Measurements from ENCODE around the gene HIGD1B. TPM values are rescaled to one million over a fixed set of nuclear protein-coding genes. Genes with fewer than 3 reads are reported as not detected.
A peak's percentile ranks its signal among the peaks of the same experiment; 100 is the strongest.

HIGD1B gene
- total RNA-seq, 3 donors from 2014 or later (not counting 1 experiment from before 2014, with no cell fraction given), result not detected

- no peaks in the 10 kb centered on the region for H3K4me1 ChIP-seq (ENCODE audit: control insufficient read depth, insufficient read depth, low read length)
- H3K27me3 ChIP-seq (ENCODE audit: control insufficient read depth, insufficient read depth, low read length), result no peaks in the 10 kb centered on the region
- H3K36me3 ChIP-seq (ENCODE audit: control insufficient read depth, insufficient read depth, low read length), result peaks cover 74% of the 10 kb centered on the region
- Mint-ChIP-seq H3K4me3 (no peak overlapping the region), H3K27me3 (ENCODE audit: low read depth in 2 of 2) (no peaks in the 10 kb centered on the region), H3K9me3 (no peaks in the 10 kb centered on the region), H3K4me1 (no peaks in the 10 kb centered on the region), H3K27ac (no peak overlapping the region), H3K36me3 (peaks cover 23% of the 10 kb centered on the region)
- no peak overlapping the region for H3K27ac ChIP-seq (ENCODE audit: low read length)
- DNase-seq (no peak), ATAC-seq (no peak)
- TF ChIP-seq CTCF (IDR thresholded peaks at IDR 0.05), result no peak
- no peak overlapping the region for H3K4me3 ChIP-seq (ENCODE audit: low read length)
- WGBS (ENCODE audit: insufficient coverage), result 99% methylated on average over 6 of the region's 6 CpGs
- intact Hi-C loops (cut with micrococcal nuclease), result no loop called here
- H3K9me3 ChIP-seq (ENCODE audit: control insufficient read depth, insufficient read depth, low read length), result no peaks in the 10 kb centered on the region
These were observed 28.1 kb downstream of the HIGD1B start for GRCh38 chr17:44875761-44876160.

GRCh38 chr17:44877121-44877520, 29.4 kb downstream of the HIGD1B start:
- DNase-seq, result no peak

GRCh38 chr17:44878627-44879221, 31.0 kb downstream of the HIGD1B start:
- Mint-ChIP-seq H3K4me3 (no peak overlapping the region), H3K4me1 (peaks cover 0 to 6% of the 10 kb centered on the region in 2 donors), H3K27me3 (ENCODE audit: low read depth in 2 of 2) (no peaks in the 10 kb centered on the region), H3K36me3 (peaks cover 26% of the 10 kb centered on the region), H3K9me3 (no peaks in the 10 kb centered on the region), H3K27ac (no peak overlapping the region)
- 66% methylated on average over 6 of the region's 6 CpGs for WGBS (ENCODE audit: insufficient coverage)
- Histone ChIP-seq H3K27ac (ENCODE audit: low read length) (no peak overlapping the region), H3K27me3 (ENCODE audit: control insufficient read depth, insufficient read depth, low read length) (no peaks in the 10 kb centered on the region), H3K4me3 (ENCODE audit: low read length) (no peak overlapping the region), H3K4me1 (ENCODE audit: control insufficient read depth, insufficient read depth, low read length) (no peaks in the 10 kb centered on the region), H3K9me3 (ENCODE audit: control insufficient read depth, insufficient read depth, low read length) (no peaks in the 10 kb centered on the region), H3K36me3 (ENCODE audit: control insufficient read depth, insufficient read depth, low read length) (peaks cover 79% of the 10 kb centered on the region)
- TF ChIP-seq CTCF (IDR thresholded peaks at IDR 0.05), result peak; percentile 29
- DNase-seq (peak in 1 of 2 donors; percentile 52), ATAC-seq (no peak)
- intact Hi-C loops (cut with micrococcal nuclease), result no loop called here

More at GRCh38 chr17:44877121-44877520, 29.4 kb downstream of the HIGD1B start:
- Histone ChIP-seq H3K4me3 (ENCODE audit: low read length) (no peak overlapping the region), H3K9me3 (ENCODE audit: control insufficient read depth, insufficient read depth, low read length) (no peaks in the 10 kb centered on the region), H3K36me3 (ENCODE audit: control insufficient read depth, insufficient read depth, low read length) (peaks cover 76% of the 10 kb centered on the region), H3K4me1 (ENCODE audit: control insufficient read depth, insufficient read depth, low read length) (no peaks in the 10 kb centered on the region), H3K27ac (ENCODE audit: low read length) (no peak overlapping the region), H3K27me3 (ENCODE audit: control insufficient read depth, insufficient read depth, low read length) (no peaks in the 10 kb centered on the region)
- H3K4me3 Mint-ChIP-seq, result no peak overlapping the region
- WGBS (ENCODE audit: insufficient coverage), result 96% methylated on average over 5 of the region's 5 CpGs
- H3K4me1 Mint-ChIP-seq, result no peaks in the 10 kb centered on the region
- H3K27me3 Mint-ChIP-seq (ENCODE audit: low read depth in 2 of 2), result no peaks in the 10 kb centered on the region
- intact Hi-C loops (cut with micrococcal nuclease), result no loop called here
- H3K27ac Mint-ChIP-seq, result no peak overlapping the region
- no peaks in the 10 kb centered on the region for H3K9me3 Mint-ChIP-seq
- no peak for ATAC-seq
- TF ChIP-seq CTCF (IDR thresholded peaks at IDR 0.05), result no peak
- peaks cover 16% of the 10 kb centered on the region for H3K36me3 Mint-ChIP-seq

- ATAC-seq (no peak), DNase-seq (no peak)
- H3K27ac Mint-ChIP-seq, result no peak overlapping the region
- H3K36me3 Mint-ChIP-seq, result peaks cover 29% of the 10 kb centered on the region
- Histone ChIP-seq H3K27me3 (ENCODE audit: control insufficient read depth, insufficient read depth, low read length) (no peaks in the 10 kb centered on the region), H3K27ac (ENCODE audit: low read length) (no peak overlapping the region), H3K9me3 (ENCODE audit: control insufficient read depth, insufficient read depth, low read length) (no peaks in the 10 kb centered on the region), H3K4me3 (ENCODE audit: low read length) (no peak overlapping the region), H3K36me3 (ENCODE audit: control insufficient read depth, insufficient read depth, low read length) (peaks cover 80% of the 10 kb centered on the region), H3K4me1 (ENCODE audit: control insufficient read depth, insufficient read depth, low read length) (no peaks in the 10 kb centered on the region)
- WGBS (ENCODE audit: insufficient coverage), result 91% methylated on average over 6 of the region's 6 CpGs
- no peaks in the 10 kb centered on the region for H3K27me3 Mint-ChIP-seq (ENCODE audit: low read depth in 2 of 2)
- intact Hi-C loops (cut with micrococcal nuclease), result no loop called here
- TF ChIP-seq CTCF (IDR thresholded peaks at IDR 0.05), result no peak
- H3K4me3 Mint-ChIP-seq, result no peak overlapping the region
- no peaks in the 10 kb centered on the region for H3K9me3 Mint-ChIP-seq
- H3K4me1 Mint-ChIP-seq, result peaks cover 0 to 6% of the 10 kb centered on the region in 2 donors
These were observed 31.7 kb downstream of the HIGD1B start for GRCh38 chr17:44879376-44879775.
